CD4-positive, CD25-positive, alpha-beta regulatory T cell (primary cell): Measurements from ENCODE around the gene BCKDHA. TPM values are rescaled to one million over a fixed set of nuclear protein-coding genes. Genes with fewer than 3 reads are reported as not detected.
A peak's percentile ranks its signal among the peaks of the same experiment; 100 is the strongest.

ENCODE experiments used
- ATAC-seq, 2 donors: fragments of 150-1000 bp; cut with Tn5 transposase; one replicate each; pipeline ENCODE4 v1.10.0; 2021; ENCODE audit warnings: low read depth in 2 of 2, moderate number of reproducible peaks in 2 of 2, moderate library complexity in 1 of 2
- DNase-seq, 3 donors: peaks; one replicate each; pipeline versions ENCODE4 v3.0.0 to v3.0.0-alpha.2; 2012 to 2022; ENCODE audit warnings: mixed read lengths in 1 of 3
- H3K27ac ChIP-seq: one replicate; pipeline ENCODE4 v1.7.0; 2013; ENCODE audit warnings: mild to moderate bottlenecking, low read length; ENCODE audit not compliant: insufficient read depth, poor library complexity, severe bottlenecking
- H3K27me3 ChIP-seq: one replicate; pipeline ENCODE4 v1.7.0; 2013; ENCODE audit warnings: low read length; ENCODE audit not compliant: control insufficient read depth, insufficient read depth
- H3K36me3 ChIP-seq: one replicate; pipeline ENCODE4 v1.7.0; 2013; ENCODE audit warnings: mild to moderate bottlenecking, low read length, moderate library complexity; ENCODE audit not compliant: control insufficient read depth, insufficient read depth
- H3K4me1 ChIP-seq: 2 replicates; pipeline ENCODE4 v1.7.0; 2013; ENCODE audit warnings: mild to moderate bottlenecking, low read length; ENCODE audit not compliant: insufficient read depth, control insufficient read depth, poor library complexity, severe bottlenecking
- H3K4me3 ChIP-seq: one replicate; pipeline ENCODE4 v1.7.0; 2013; ENCODE audit warnings: low read depth, mild to moderate bottlenecking, low read length, moderate library complexity
- H3K9me3 ChIP-seq, 2 experiments: 1 replicate in 1 of 2; 2 replicates in 1 of 2; pipeline ENCODE4 v1.7.0; 2013; ENCODE audit warnings: low read length in 2 of 2, mild to moderate bottlenecking in 1 of 2, moderate library complexity in 1 of 2; ENCODE audit not compliant: control insufficient read depth in 2 of 2
- H3K27ac Mint-ChIP-seq, 3 donors: one replicate each; pipeline ENCODE4 v1.8.0; 2020 to 2022; ENCODE audit warnings: mild to moderate bottlenecking in 3 of 3, mixed read lengths in 3 of 3, moderate library complexity in 2 of 3
- H3K27me3 Mint-ChIP-seq: one replicate; pipeline ENCODE4 v1.8.0; 2022; ENCODE audit warnings: mild to moderate bottlenecking, mixed read lengths
- H3K36me3 Mint-ChIP-seq: one replicate; pipeline ENCODE4 v1.8.0; 2020; ENCODE audit warnings: mixed read lengths
- H3K4me1 Mint-ChIP-seq, 4 donors: one replicate each; pipeline ENCODE4 v1.8.0; 2020 to 2022; ENCODE audit warnings: mixed read lengths in 4 of 4, mild to moderate bottlenecking in 1 of 4
- H3K4me3 Mint-ChIP-seq, 4 donors: one replicate each; pipeline ENCODE4 v1.8.0; 2020 to 2022; ENCODE audit warnings: mild to moderate bottlenecking in 4 of 4, mixed read lengths in 4 of 4, moderate library complexity in 3 of 4
- H3K9me3 Mint-ChIP-seq, 7 donors: one replicate each; pipeline ENCODE4 v1.8.0; 2020 to 2022; ENCODE audit warnings: mixed read lengths in 7 of 7, mild to moderate bottlenecking in 3 of 7, moderate library complexity in 2 of 7
- polyA plus RNA-seq, 4 donors: library from polyadenylated mRNA; unstranded; fragments of 300-500 nt; fragmentation: Illumina TruSeq; gene quantifications; one replicate each; pipeline ENCODE4 v1.2.3, GENCODE V29; 2021
- total RNA-seq: library from RNA; stranded (reverse); gene quantifications from one replicate; pipeline ENCODE4 v1.2.3, GENCODE V29; 2022

BCKDHA gene
- total and polyA plus RNA-seq, 5 donors from 2014 or later = 14.3 to 66.0 (median 60.6) TPM

- H3K4me1 ChIP-seq = no peaks in the 10 kb centered on the region
- Mint-ChIP-seq H3K4me3 (no peak overlapping the region), H3K9me3 (no peaks in the 10 kb centered on the region), H3K27me3 (no peaks in the 10 kb centered on the region), H3K27ac (no peak overlapping the region), H3K4me1 (peaks cover 0 to under 1% (median under 1%) of the 10 kb centered on the region in 4 donors), H3K36me3 (peaks cover 21% of the 10 kb centered on the region)
- no peaks in the 10 kb centered on the region for H3K9me3 ChIP-seq
- H3K36me3 ChIP-seq = peaks cover 54% of the 10 kb centered on the region
- H3K27me3 ChIP-seq = no peaks in the 10 kb centered on the region
- DNase-seq (no peak), ATAC-seq (no peak)
- no peak overlapping the region for H3K4me3 ChIP-seq
- no peak overlapping the region for H3K27ac ChIP-seq
Observed at GRCh38 chr19:41415154-41415571, 17.5 kb downstream of the BCKDHA start.

GRCh38 chr19:41416194-41416674 lies 18.6 kb downstream of the BCKDHA start:
- Mint-ChIP-seq H3K36me3 (peaks cover 27% of the 10 kb centered on the region), H3K27ac (no peak overlapping the region), H3K4me3 (no peak overlapping the region), H3K4me1 (no peaks in the 10 kb centered on the region), H3K9me3 (no peaks in the 10 kb centered on the region), H3K27me3 (no peaks in the 10 kb centered on the region)
- no peak overlapping the region for H3K27ac ChIP-seq
- no peak for ATAC-seq
- no peaks in the 10 kb centered on the region for H3K4me1 ChIP-seq
- no peaks in the 10 kb centered on the region for H3K27me3 ChIP-seq
- DNase-seq = no peak
- peaks cover 61% of the 10 kb centered on the region for H3K36me3 ChIP-seq
- no peak overlapping the region for H3K4me3 ChIP-seq
- H3K9me3 ChIP-seq = no peaks in the 10 kb centered on the region

- Histone ChIP-seq H3K9me3 (no peaks in the 10 kb centered on the region), H3K4me1 (no peaks in the 10 kb centered on the region), H3K27me3 (no peaks in the 10 kb centered on the region), H3K36me3 (peaks cover 59% of the 10 kb centered on the region), H3K4me3 (no peak overlapping the region), H3K27ac (no peak overlapping the region)
- H3K4me1 Mint-ChIP-seq = peaks cover 0 to 4% (median 0%) of the 10 kb centered on the region in 4 donors
- peaks cover 16% of the 10 kb centered on the region for H3K36me3 Mint-ChIP-seq
- no peak for DNase-seq
- H3K9me3 Mint-ChIP-seq = peaks cover 0 to 2% (median 0%) of the 10 kb centered on the region in 7 donors
- no peaks in the 10 kb centered on the region for H3K27me3 Mint-ChIP-seq
- H3K4me3 Mint-ChIP-seq = no peak overlapping the region
- no peak for ATAC-seq
- H3K27ac Mint-ChIP-seq = no peak overlapping the region
Observed at GRCh38 chr19:41420101-41420880, 22.7 kb downstream of the BCKDHA start.

- H3K27ac ChIP-seq = no peak overlapping the region
- Mint-ChIP-seq H3K9me3 (peaks cover 0 to 2% (median 0%) of the 10 kb centered on the region in 7 donors), H3K27ac (peak overlapping the region in 1 of 3 donors; percentile 29), H3K36me3 (peaks cover 15% of the 10 kb centered on the region), H3K4me3 (no peak overlapping the region), H3K27me3 (no peaks in the 10 kb centered on the region), H3K4me1 (peaks cover 0 to 7% (median 0%) of the 10 kb centered on the region in 4 donors)
- H3K36me3 ChIP-seq = peaks cover 54% of the 10 kb centered on the region
- H3K4me1 ChIP-seq = no peaks in the 10 kb centered on the region
- no peaks in the 10 kb centered on the region for H3K27me3 ChIP-seq
- no peaks in the 10 kb centered on the region for H3K9me3 ChIP-seq
- ATAC-seq = no peak
- DNase-seq = no peak
- H3K4me3 ChIP-seq = no peak overlapping the region
Observed at GRCh38 chr19:41421314-41421713, 23.7 kb downstream of the BCKDHA start.

- no peak for ATAC-seq
- Mint-ChIP-seq H3K27me3 (no peaks in the 10 kb centered on the region), H3K27ac (peak overlapping the region in 1 of 3 donors; percentile 47), H3K4me1 (peaks cover 0 to 10% (median 2%) of the 10 kb centered on the region in 4 donors), H3K4me3 (no peak overlapping the region), H3K9me3 (peaks cover 0 to 2% (median 0%) of the 10 kb centered on the region in 7 donors), H3K36me3 (peaks cover 14% of the 10 kb centered on the region)
- DNase-seq = no peak
- peaks cover under 1% of the 10 kb centered on the region for H3K4me1 ChIP-seq
- no peaks in the 10 kb centered on the region for H3K9me3 ChIP-seq
- H3K27ac ChIP-seq = no peak overlapping the region
- H3K4me3 ChIP-seq = no peak overlapping the region
- H3K36me3 ChIP-seq = peaks cover 52% of the 10 kb centered on the region
- H3K27me3 ChIP-seq = no peaks in the 10 kb centered on the region
Observed at GRCh38 chr19:41421973-41422372, 24.4 kb downstream of the BCKDHA start.

GRCh38 chr19:41422456-41422855 lies 24.8 kb downstream of the BCKDHA start:
- ATAC-seq = no peak
- H3K36me3 Mint-ChIP-seq = peaks cover 14% of the 10 kb centered on the region
- H3K36me3 ChIP-seq = peaks cover 49% of the 10 kb centered on the region
- H3K4me1 Mint-ChIP-seq = peaks cover 0 to 13% (median 2%) of the 10 kb centered on the region in 4 donors
- H3K27ac ChIP-seq = no peak overlapping the region
- H3K27ac Mint-ChIP-seq = no peak overlapping the region
- H3K4me3 Mint-ChIP-seq = no peak overlapping the region
- H3K27me3 Mint-ChIP-seq = no peaks in the 10 kb centered on the region
- H3K9me3 Mint-ChIP-seq = peaks cover 0 to 2% (median 0%) of the 10 kb centered on the region in 7 donors
- no peak for DNase-seq
- H3K27me3 ChIP-seq = no peaks in the 10 kb centered on the region
- peaks cover 4% of the 10 kb centered on the region for H3K4me1 ChIP-seq
- no peak overlapping the region for H3K4me3 ChIP-seq
- H3K9me3 ChIP-seq = no peaks in the 10 kb centered on the region

GRCh38 chr19:41422955-41423354 lies 25.3 kb downstream of the BCKDHA start:
- H3K27ac Mint-ChIP-seq = no peak overlapping the region
- no peak overlapping the region for H3K4me3 Mint-ChIP-seq
- ATAC-seq (no peak), DNase-seq (no peak)
- H3K9me3 ChIP-seq = no peaks in the 10 kb centered on the region
- H3K4me3 ChIP-seq = no peak overlapping the region
- peaks cover 0 to 18% (median 3%) of the 10 kb centered on the region in 4 donors for H3K4me1 Mint-ChIP-seq
- H3K4me1 ChIP-seq = peaks cover 6% of the 10 kb centered on the region
- peaks cover 14% of the 10 kb centered on the region for H3K36me3 Mint-ChIP-seq
- H3K36me3 ChIP-seq = peaks cover 49% of the 10 kb centered on the region
- no peaks in the 10 kb centered on the region for H3K27me3 ChIP-seq
- H3K9me3 Mint-ChIP-seq = peaks cover 0 to 2% (median 0%) of the 10 kb centered on the region in 7 donors
- H3K27ac ChIP-seq = no peak overlapping the region
- H3K27me3 Mint-ChIP-seq = no peaks in the 10 kb centered on the region
